ENCODE results near the gene RBM28. TPM values are rescaled to one million over a fixed set of nuclear protein-coding genes. Genes with fewer than 3 reads are reported as not detected.

The RBM28 gene, protein sequence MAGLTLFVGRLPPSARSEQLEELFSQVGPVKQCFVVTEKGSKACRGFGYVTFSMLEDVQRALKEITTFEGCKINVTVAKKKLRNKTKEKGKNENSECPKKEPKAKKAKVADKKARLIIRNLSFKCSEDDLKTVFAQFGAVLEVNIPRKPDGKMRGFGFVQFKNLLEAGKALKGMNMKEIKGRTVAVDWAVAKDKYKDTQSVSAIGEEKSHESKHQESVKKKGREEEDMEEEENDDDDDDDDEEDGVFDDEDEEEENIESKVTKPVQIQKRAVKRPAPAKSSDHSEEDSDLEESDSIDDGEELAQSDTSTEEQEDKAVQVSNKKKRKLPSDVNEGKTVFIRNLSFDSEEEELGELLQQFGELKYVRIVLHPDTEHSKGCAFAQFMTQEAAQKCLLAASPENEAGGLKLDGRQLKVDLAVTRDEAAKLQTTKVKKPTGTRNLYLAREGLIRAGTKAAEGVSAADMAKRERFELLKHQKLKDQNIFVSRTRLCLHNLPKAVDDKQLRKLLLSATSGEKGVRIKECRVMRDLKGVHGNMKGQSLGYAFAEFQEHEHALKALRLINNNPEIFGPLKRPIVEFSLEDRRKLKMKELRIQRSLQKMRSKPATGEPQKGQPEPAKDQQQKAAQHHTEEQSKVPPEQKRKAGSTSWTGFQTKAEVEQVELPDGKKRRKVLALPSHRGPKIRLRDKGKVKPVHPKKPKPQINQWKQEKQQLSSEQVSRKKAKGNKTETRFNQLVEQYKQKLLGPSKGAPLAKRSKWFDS
- total RNA-seq, result 6.5 TPM

DNA sequence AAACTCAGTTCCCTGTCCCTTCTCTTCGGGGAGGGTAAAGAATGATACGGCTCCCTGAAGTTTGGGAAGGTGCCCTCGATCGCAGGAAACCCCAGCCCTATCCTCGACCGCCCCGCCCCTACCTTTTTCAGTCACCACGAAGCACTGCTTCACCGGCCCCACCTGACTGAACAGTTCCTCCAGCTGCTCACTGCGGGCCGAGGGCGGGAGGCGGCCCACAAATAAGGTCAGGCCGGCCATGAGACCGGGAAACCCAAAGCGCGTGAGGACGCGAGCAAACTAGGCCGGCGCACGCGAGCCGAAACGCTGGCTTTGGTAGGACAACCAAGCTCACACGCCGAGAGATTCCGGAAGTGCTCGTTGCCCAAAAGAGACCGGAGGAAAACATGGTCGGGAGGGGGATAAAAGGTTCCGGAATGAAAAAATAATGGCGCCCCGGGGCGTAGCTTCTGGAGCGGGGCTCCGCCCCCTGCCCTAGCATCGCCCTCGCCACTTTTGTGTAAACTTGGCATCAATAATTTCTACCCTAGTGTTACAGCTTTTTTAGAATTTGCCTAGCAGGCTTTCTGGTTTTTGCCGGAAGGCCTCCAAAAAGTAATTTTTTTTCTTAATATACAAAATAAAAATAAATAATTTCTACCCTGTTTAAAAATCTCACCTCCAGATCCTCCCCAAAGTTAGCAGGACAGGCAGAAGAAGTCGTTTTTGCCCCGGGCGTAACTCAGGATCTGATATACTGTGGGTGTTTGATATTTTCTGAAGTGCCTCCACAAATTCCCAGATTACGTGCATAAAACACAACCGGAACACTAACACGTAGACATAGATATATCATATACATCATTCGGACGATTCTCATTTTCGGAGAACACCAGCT lies at the start of gene RBM28:
TSS of gene RBM28 (minus strand) at position 355 of the 877 bp plus-strand sequence. CDS start at position 240, 115 bp downstream.
- peak; percentile 82 to 96 (median 93) for DNase-seq (ENCODE audit: low read depth in 2 of 3, low spot score in 2 of 3)

- no peak for DNase-seq (ENCODE audit: low read depth in 2 of 3, low spot score in 2 of 3)
These were observed 49.0 kb upstream of the RBM28 start for GRCh38 chr7:128392446-128393327.

DNA sequence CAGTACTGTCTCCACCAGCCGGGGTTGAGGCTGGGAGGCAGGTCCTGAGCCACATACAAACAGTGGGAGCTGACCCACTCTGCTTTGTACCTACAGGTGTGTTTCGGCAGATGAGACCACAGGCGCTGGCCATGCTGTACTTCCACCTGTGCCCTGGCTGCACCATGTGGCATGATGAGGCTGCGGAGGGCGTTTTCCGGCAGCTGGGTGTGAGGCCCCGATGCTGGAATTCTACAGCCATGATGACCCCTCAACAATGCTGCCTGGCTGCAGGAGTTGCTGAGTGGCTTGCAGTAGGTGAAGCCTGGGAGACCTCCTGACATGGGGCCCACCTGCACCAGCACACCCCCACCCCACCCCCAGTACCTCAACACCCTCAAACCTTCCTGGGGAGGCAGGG lies 48.1 kb upstream of the RBM28 start:
- DNase-seq (ENCODE audit: low read depth in 2 of 3, low spot score in 2 of 3), result no peak

- peak in 2 of 3 donors; percentile 74 to 91 for DNase-seq (ENCODE audit: low read depth in 2 of 3, low spot score in 2 of 3)
These were observed 47.3 kb upstream of the RBM28 start for GRCh38 chr7:128390871-128391565.

DNA sequence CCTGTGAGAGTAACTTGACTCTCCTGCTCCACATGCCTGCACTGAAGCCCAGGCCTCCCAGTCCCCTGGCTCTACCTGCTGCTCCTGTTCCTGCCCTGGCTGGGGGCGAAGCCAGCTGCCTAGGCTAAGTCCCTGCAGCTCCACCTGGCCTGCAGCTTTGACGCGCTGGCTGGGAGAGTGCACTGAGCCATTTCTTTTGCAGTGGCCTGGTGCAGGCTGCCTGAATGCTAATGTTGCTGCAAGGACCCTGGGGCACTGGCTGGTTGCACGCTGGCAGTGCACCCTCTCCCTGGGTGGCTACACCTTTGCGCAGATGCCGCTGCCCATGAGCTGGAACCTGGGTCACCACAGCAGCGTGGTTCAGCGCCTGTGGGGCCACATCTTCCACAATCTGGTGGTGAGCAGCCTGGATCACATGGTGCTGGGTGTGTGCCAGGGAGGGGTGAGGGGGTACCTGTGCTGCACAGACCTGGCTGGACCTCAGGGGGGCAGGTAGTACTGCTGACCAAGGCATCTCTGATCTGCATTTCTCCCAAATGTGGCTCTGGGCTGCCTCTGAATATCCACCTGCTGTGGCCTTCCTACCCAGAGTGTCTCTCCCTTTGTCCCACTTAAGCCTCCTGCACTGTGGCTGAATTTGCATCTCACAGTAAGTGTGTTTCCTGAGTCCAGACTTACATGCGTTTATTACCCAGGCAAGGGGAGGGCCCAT lies 46.1 kb upstream of the RBM28 start:
- DNase-seq (ENCODE audit: low read depth in 2 of 3, low spot score in 2 of 3), result no peak

- DNase-seq (ENCODE audit: low read depth in 2 of 3, low spot score in 2 of 3), result no peak
These were observed 45.4 kb upstream of the RBM28 start for GRCh38 chr7:128389085-128389617.

DNA sequence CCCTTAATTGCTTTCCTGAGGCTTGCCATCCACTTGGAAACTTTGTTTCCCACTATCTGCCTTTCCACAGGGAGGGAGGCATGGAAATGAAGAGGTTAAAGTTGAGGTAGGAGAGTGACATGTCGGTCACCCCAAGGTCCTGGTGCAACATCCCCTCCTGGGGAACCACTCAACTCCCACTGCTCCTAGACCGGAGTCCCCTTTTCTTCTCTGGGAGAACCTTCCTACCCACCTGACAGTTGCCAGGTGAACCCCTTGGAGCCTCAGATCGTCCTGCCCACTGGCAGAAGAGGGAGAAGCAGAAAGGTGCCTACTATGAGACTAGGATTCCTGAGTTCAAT lies 44.4 kb upstream of the RBM28 start:
- DNase-seq (ENCODE audit: low read depth in 2 of 3, low spot score in 2 of 3), result no peak

- DNase-seq (ENCODE audit: low read depth in 2 of 3, low spot score in 2 of 3), result peak in 2 of 3 donors; percentile 72 to 79
These were observed 43.8 kb upstream of the RBM28 start for GRCh38 chr7:128387216-128388144.

DNA sequence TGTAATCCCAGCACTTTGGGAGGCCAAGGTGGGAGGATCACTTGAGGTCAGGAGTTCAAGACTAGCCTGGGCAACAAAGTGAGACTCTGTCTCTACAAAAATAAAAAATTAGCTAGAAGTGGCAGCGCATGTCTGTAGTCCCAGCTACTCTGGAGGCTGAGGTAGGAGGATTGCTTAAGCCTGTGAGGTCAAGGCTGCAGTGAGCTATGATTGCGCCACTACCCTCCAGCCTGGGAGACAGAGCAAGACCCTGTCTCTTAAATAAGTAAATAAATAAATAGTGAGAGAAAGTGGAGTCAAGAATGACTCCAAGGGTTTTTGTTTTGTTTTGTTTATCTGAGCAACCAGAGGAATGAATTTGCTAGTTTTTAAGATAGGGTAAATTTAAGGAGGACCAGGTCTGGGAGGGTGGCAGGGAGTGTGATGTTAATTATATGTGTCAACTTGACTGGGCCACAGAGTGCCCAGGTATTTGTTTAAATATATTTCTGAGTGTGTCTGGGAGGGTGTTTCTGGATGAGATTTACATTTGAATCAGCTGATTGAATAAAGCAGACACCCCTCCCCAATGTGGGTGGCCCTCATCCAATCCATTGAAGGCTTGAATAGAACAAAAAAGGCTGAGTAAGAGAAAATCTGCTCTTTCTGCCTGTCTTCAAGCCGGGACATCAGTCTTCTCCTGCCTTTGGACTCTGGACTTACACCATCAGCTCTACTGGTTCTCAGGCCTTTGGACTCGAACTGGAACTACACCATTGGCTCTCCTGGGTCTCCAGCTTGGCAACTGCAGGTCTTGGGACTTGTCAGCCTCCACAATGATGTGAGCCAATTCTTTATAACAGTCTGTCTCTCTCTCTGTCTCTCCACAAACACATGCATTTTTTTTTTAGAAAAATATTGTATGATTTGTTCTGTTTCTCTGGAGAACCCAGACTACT lies 42.5 kb upstream of the RBM28 start:
- DNase-seq (ENCODE audit: low read depth in 2 of 3, low spot score in 2 of 3), result no peak

DNA sequence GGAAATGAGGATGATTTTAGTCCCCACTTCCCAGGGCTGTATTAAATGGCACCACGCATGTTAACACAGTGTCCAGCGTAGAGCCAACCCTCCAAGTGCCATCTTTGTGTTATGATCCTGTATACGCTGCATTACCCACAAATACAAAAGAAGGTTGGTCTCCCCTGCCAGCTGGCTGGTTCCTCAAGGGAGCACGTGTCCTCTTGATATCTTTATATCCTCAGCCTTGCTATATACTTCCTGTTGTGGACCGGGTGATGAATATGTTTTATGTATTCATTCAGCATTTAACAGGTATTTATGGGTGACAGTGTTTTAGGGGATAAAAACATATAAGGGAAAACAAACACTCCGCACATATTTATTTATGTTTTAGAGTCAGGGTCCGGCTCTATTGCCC lies 41.0 kb upstream of the RBM28 start:
- peak in 1 of 3 donors; percentile 84 for DNase-seq (ENCODE audit: low read depth in 2 of 3, low spot score in 2 of 3)

DNA sequence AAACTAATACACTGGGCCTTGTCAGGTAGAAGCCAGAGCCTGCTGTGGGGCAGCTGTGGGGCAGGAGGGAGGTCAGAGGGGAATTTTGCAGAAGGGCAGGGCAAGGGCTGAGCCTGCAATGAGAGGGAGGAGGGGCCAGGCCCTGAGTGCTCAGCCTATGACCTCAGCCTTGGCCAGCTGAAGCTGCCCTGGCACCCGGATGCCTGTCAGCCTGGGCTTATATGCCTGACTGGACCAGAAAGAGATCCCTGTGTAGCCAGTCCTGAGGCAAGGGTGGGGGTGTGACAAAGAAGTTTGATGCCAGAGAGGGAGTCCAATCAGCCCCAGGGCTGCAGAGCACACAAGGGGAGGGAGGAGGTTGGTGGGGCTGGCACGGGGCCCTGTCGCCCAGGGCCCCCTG lies 40.1 kb upstream of the RBM28 start:
- DNase-seq (ENCODE audit: low read depth in 2 of 3, low spot score in 2 of 3), result no peak

- DNase-seq (ENCODE audit: low read depth in 2 of 3, low spot score in 2 of 3), result peak in 1 of 3 donors; percentile 54
These were observed 37.6 kb upstream of the RBM28 start for GRCh38 chr7:128381161-128381821.

GRCh38 chr7:128380483-128381106 lies 36.9 kb upstream of the RBM28 start:
- no peak for DNase-seq (ENCODE audit: low read depth in 2 of 3, low spot score in 2 of 3)

DNA sequence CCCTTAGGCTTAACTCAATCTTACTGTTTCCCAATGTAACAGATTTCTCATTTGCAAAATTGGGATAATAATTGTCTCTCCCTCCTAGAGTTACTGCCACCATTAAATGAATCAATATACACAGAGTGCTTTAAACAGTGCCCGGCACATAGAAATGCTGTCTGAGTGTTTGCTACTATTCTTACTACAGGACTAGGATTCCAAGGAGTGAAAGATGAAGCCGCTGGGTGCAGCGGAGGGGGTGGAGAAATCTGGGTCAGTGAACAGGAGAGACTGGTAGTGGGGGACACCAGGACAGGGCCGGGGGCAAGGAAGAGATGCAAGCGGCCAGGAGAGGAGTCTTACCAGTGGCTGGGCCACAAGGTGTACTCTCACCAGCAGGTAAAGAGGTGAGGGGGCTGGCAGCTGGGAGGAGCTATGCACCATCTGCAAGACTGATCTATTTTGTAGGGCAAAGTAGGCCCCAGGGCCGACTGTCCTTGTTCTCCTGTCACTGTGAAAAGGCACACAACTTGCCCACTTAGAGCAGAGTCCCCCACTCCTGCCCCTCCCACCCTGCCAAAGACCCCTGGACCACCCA lies 36.3 kb upstream of the RBM28 start:
- DNase-seq (ENCODE audit: low read depth in 2 of 3, low spot score in 2 of 3), result no peak

DNA sequence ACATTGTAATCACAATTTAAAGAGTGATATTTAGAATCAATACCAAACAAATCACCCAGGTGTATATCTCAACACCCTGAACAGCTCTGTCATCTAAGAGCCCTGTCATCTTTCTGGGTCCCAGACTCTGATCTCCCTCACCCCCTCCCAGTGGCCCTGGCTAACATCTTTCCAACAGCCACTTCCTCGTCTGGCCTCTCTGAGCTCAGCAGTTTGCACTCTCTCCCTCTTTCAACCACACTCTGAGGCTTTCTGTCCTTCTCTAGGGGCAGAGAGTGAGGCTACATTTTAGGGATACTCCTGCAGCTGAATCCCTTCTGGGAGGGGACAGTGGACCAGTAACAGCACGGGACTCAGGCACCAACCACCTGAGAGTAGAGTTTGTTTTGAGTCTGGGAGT lies 34.9 kb upstream of the RBM28 start:
- DNase-seq (ENCODE audit: low read depth in 2 of 3, low spot score in 2 of 3), result peak in 1 of 3 donors; percentile 27
